IMR-90 (cell line): ENCODE measurements around the gene NYAP1.
"Not testable (repeated sequence)": the region's sequence is repeated elsewhere in the genome, so short reads cannot be mapped to it uniquely, and the experiment has no call there.

Experiments used
- BHLHE40 ChIP-seq: fragments of 150-350 bp; IDR thresholded peaks from 2 replicates; pipeline ENCODE4 v1.6.1; 2016; ENCODE audit warnings: mild to moderate bottlenecking, low read depth, low read length
- CHD1 ChIP-seq: IDR thresholded peaks from 2 replicates; pipeline ENCODE4 v1.6.1; 2012; ENCODE audit warnings: low read depth, low read length, improper control_type of control experiment
- MXI1 ChIP-seq: IDR thresholded peaks from 2 replicates; pipeline ENCODE4 v1.6.1; 2012; ENCODE audit warnings: low read depth, mild to moderate bottlenecking, low read length, moderate library complexity, borderline replicate concordance
- POLR2A ChIP-seq: IDR thresholded peaks from 2 replicates; pipeline ENCODE4 v1.6.1; 2012; ENCODE audit warnings: mild to moderate bottlenecking, low read depth, low read length
- RAD21 ChIP-seq: IDR thresholded peaks from 2 replicates; pipeline ENCODE4 v1.6.1; 2012; ENCODE audit warnings: low read length, improper control_type of control experiment
- TF ChIP-seq, protein P1 (sequence below): conservative IDR thresholded peaks from 2 replicates; pipeline ENCODE4 v1.5.1; 2012; ENCODE audit warnings: mild to moderate bottlenecking, low read depth, low read length, improper control_type of control experiment
- TF ChIP-seq, protein P2 (sequence below): fragments of 150-350 bp; IDR thresholded peaks from 2 replicates; pipeline ENCODE4 v1.6.1; 2016; ENCODE audit warnings: low read depth, mild to moderate bottlenecking, low read length, moderate library complexity, borderline replicate concordance

DNA sequence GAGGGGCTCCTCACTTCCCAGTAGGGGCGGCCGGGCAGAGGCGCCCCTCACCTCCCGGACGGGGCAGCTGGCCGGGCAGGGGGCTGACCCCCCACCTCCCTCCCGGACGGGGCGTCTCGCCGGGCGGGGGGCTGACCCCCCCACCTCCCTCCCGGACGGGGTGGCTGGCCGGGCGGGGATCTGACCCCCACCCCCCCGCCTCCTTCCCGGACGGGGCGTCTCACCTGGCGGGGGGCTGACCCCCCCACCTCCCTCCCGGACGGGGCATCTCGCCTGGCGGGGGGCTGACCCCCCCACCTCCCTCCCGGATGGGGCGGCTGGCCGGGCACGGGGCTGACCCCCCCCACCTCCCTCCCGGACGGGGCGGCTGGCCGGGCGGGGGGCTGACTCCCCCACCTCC lies 39.5 kb downstream of the NYAP1 start:
- TF ChIP-seq, protein P1, sequence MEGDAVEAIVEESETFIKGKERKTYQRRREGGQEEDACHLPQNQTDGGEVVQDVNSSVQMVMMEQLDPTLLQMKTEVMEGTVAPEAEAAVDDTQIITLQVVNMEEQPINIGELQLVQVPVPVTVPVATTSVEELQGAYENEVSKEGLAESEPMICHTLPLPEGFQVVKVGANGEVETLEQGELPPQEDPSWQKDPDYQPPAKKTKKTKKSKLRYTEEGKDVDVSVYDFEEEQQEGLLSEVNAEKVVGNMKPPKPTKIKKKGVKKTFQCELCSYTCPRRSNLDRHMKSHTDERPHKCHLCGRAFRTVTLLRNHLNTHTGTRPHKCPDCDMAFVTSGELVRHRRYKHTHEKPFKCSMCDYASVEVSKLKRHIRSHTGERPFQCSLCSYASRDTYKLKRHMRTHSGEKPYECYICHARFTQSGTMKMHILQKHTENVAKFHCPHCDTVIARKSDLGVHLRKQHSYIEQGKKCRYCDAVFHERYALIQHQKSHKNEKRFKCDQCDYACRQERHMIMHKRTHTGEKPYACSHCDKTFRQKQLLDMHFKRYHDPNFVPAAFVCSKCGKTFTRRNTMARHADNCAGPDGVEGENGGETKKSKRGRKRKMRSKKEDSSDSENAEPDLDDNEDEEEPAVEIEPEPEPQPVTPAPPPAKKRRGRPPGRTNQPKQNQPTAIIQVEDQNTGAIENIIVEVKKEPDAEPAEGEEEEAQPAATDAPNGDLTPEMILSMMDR: not testable (repeated sequence)
- TF ChIP-seq RAD21, POLR2A, CHD1, BHLHE40, MXI1: not testable (repeated sequence)
- TF ChIP-seq, protein P2, sequence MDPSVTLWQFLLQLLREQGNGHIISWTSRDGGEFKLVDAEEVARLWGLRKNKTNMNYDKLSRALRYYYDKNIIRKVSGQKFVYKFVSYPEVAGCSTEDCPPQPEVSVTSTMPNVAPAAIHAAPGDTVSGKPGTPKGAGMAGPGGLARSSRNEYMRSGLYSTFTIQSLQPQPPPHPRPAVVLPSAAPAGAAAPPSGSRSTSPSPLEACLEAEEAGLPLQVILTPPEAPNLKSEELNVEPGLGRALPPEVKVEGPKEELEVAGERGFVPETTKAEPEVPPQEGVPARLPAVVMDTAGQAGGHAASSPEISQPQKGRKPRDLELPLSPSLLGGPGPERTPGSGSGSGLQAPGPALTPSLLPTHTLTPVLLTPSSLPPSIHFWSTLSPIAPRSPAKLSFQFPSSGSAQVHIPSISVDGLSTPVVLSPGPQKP: not testable (repeated sequence)
